GM18499 (cell line): ENCODE results near the gene CEP131.
A peak's percentile ranks its signal among the peaks of the same experiment; 100 is the strongest.

Source experiments
- ATAC-seq: cut with Tn5 transposase; IDR thresholded peaks from one replicate; pipeline ENCODE4 v1.9.1; 2021; ENCODE audit warnings: moderate number of reproducible peaks; ENCODE audit not compliant: insufficient read depth, unreplicated experiment

The CEP131 gene

GRCh38 chr17:81240761-81241160 lies 18.0 kb upstream of the CEP131 start:
- no peak for ATAC-seq

- ATAC-seq, result no peak
These were observed 17.2 kb upstream of the CEP131 start for GRCh38 chr17:81239714-81240555.

- peak; percentile 81 for ATAC-seq
These were observed 16.3 kb upstream of the CEP131 start, which contains the start of the genes NDUFAF8 and TEPSIN for GRCh38 chr17:81238815-81239713. Gene NDUFAF8 (plus strand): TSS chr17:81239318. CDS start chr17:81239364, 46 bp downstream. Gene TEPSIN (minus strand): TSS chr17:81239055. CDS start chr17:81239033, 22 bp downstream.

- no peak for ATAC-seq
These were observed 15.7 kb upstream of the CEP131 start for GRCh38 chr17:81238490-81238814.

- ATAC-seq, result no peak
These were observed 15.1 kb upstream of the CEP131 start for GRCh38 chr17:81237591-81238489.

- no peak for ATAC-seq
These were observed 14.0 kb upstream of the CEP131 start for GRCh38 chr17:81236784-81237183.

GRCh38 chr17:81235822-81236740 lies 13.3 kb upstream of the CEP131 start:
- ATAC-seq, result no peak

- no peak for ATAC-seq
These were observed 12.4 kb upstream of the CEP131 start for GRCh38 chr17:81234940-81235821.

GRCh38 chr17:81234506-81234855 lies 11.7 kb upstream of the CEP131 start:
- ATAC-seq, result no peak

- ATAC-seq, result no peak
These were observed 11.2 kb upstream of the CEP131 start for GRCh38 chr17:81233811-81234505.

- ATAC-seq, result no peak
These were observed 10.6 kb upstream of the CEP131 start for GRCh38 chr17:81233316-81233715.

- no peak for ATAC-seq
These were observed 10.0 kb upstream of the CEP131 start for GRCh38 chr17:81232616-81233241.

GRCh38 chr17:81231766-81232581 lies 9.2 kb upstream of the CEP131 start:
- no peak for ATAC-seq

- no peak for ATAC-seq
These were observed 8.4 kb upstream of the CEP131 start for GRCh38 chr17:81231121-81231645.

- ATAC-seq, result no peak
These were observed 7.5 kb upstream of the CEP131 start for GRCh38 chr17:81230043-81230820.

- no peak for ATAC-seq
These were observed 6.8 kb upstream of the CEP131 start for GRCh38 chr17:81229666-81229920.
